ENCODE data around the gene TNFSF10.

Gene TNFSF10

GRCh38 chr3:172470588-172470987, 52.6 kb downstream of the TNFSF10 start:
- Histone ChIP-seq H2AFZ (ENCODE audit: insufficient read depth, low read length, poor library complexity) (no peak overlapping the region), H2BK5ac (ENCODE audit: low read depth, low read length, poor library complexity) (no peak overlapping the region), H2AK5ac (ENCODE audit: low read length) (no peak overlapping the region), H4K91ac (ENCODE audit: low read depth, low read length) (no peak overlapping the region), H3K4me2 (ENCODE audit: low read length) (no peak overlapping the region), H2BK12ac (ENCODE audit: low read length) (no peak overlapping the region), H3K36me3 (ENCODE audit: control insufficient read depth in 1 of 2, insufficient read depth in 2 of 2, low read length in 2 of 2) (no peaks in the 10 kb centered on the region), H3K9me3 (ENCODE audit: insufficient read depth, low read depth, low read length) (no peaks in the 10 kb centered on the region), H4K12ac (ENCODE audit: low read depth, low read length) (no peak overlapping the region), H3K27me3 (ENCODE audit: insufficient read depth, low read length) (no peaks in the 10 kb centered on the region), H3K4me1 (ENCODE audit: control insufficient read depth in 1 of 2, insufficient read depth in 2 of 2, low read length in 2 of 2) (peaks cover 4 to 6% of the 10 kb centered on the region in 2 experiments), H4K8ac (ENCODE audit: low read depth, low read length) (no peak overlapping the region), H3K79me1 (ENCODE audit: low read length) (no peaks in the 10 kb centered on the region), H3K23ac (ENCODE audit: low read length) (no peak overlapping the region), H3K18ac (ENCODE audit: low read length) (no peak overlapping the region), H3K4ac (ENCODE audit: low read depth, low read length) (no peak overlapping the region), H3K79me2 (ENCODE audit: control insufficient read depth, insufficient read depth, low read length, poor library complexity) (no peaks in the 10 kb centered on the region), H3K4me3 (ENCODE audit: low read depth, low read length) (no peak overlapping the region), H2BK120ac (ENCODE audit: insufficient read depth, low read length, poor library complexity) (no peak overlapping the region), H3K14ac (ENCODE audit: low read length) (no peak overlapping the region), H3K9ac (ENCODE audit: low read length) (no peak overlapping the region), H3K27ac (ENCODE audit: low read depth, low read length) (no peak overlapping the region)
- DNase-seq = no peak
- WGBS (ENCODE audit: extremely low coverage, insufficient coverage, insufficient read length) = no CpG with 5 or more reads among the region's 1 CpG

GRCh38 chr3:172467170-172467824, 55.9 kb downstream of the TNFSF10 start:
- Histone ChIP-seq H3K4me1 (ENCODE audit: control insufficient read depth in 1 of 2, insufficient read depth in 2 of 2, low read length in 2 of 2) (peaks cover 6 to 7% of the 10 kb centered on the region in 2 experiments), H3K23ac (ENCODE audit: low read length) (no peak overlapping the region), H3K4me2 (ENCODE audit: low read length) (no peak overlapping the region), H2BK5ac (ENCODE audit: low read depth, low read length, poor library complexity) (no peak overlapping the region), H4K8ac (ENCODE audit: low read depth, low read length) (no peak overlapping the region), H4K12ac (ENCODE audit: low read depth, low read length) (no peak overlapping the region), H2BK12ac (ENCODE audit: low read length) (no peak overlapping the region), H3K79me1 (ENCODE audit: low read length) (no peaks in the 10 kb centered on the region), H3K4me3 (ENCODE audit: low read depth, low read length) (no peak overlapping the region), H3K9me3 (ENCODE audit: insufficient read depth, low read depth, low read length) (no peaks in the 10 kb centered on the region), H2BK120ac (ENCODE audit: insufficient read depth, low read length, poor library complexity) (no peak overlapping the region), H4K91ac (ENCODE audit: low read depth, low read length) (no peak overlapping the region), H3K79me2 (ENCODE audit: control insufficient read depth, insufficient read depth, low read length, poor library complexity) (no peaks in the 10 kb centered on the region), H3K27me3 (ENCODE audit: insufficient read depth, low read length) (no peaks in the 10 kb centered on the region), H3K9ac (ENCODE audit: low read length) (no peak overlapping the region), H3K27ac (ENCODE audit: low read depth, low read length) (no peak overlapping the region), H3K36me3 (ENCODE audit: control insufficient read depth in 1 of 2, insufficient read depth in 2 of 2, low read length in 2 of 2) (no peaks in the 10 kb centered on the region), H3K18ac (ENCODE audit: low read length) (no peak overlapping the region), H2AK5ac (ENCODE audit: low read length) (no peak overlapping the region), H2AFZ (ENCODE audit: insufficient read depth, low read length, poor library complexity) (no peak overlapping the region), H3K14ac (ENCODE audit: low read length) (no peak overlapping the region), H3K4ac (ENCODE audit: low read depth, low read length) (no peak overlapping the region)
- no CpG with 5 or more reads among the region's 2 CpGs for WGBS (ENCODE audit: extremely low coverage, insufficient coverage, insufficient read length)
- peak; percentile 87 to 92 for DNase-seq

- Histone ChIP-seq H2AK5ac (ENCODE audit: low read length) (no peak overlapping the region), H2BK5ac (ENCODE audit: low read depth, low read length, poor library complexity) (no peak overlapping the region), H3K14ac (ENCODE audit: low read length) (no peak overlapping the region), H4K91ac (ENCODE audit: low read depth, low read length) (no peak overlapping the region), H3K23ac (ENCODE audit: low read length) (no peak overlapping the region), H2BK120ac (ENCODE audit: insufficient read depth, low read length, poor library complexity) (no peak overlapping the region), H3K9me3 (ENCODE audit: insufficient read depth, low read depth, low read length) (no peaks in the 10 kb centered on the region), H4K12ac (ENCODE audit: low read depth, low read length) (no peak overlapping the region), H3K4me2 (ENCODE audit: low read length) (no peak overlapping the region), H2AFZ (ENCODE audit: insufficient read depth, low read length, poor library complexity) (no peak overlapping the region), H3K9ac (ENCODE audit: low read length) (no peak overlapping the region), H3K4me3 (ENCODE audit: low read depth, low read length) (no peak overlapping the region), H3K36me3 (ENCODE audit: control insufficient read depth in 1 of 2, insufficient read depth in 2 of 2, low read length in 2 of 2) (no peaks in the 10 kb centered on the region), H2BK12ac (ENCODE audit: low read length) (no peak overlapping the region), H3K79me1 (ENCODE audit: low read length) (no peaks in the 10 kb centered on the region), H3K27ac (ENCODE audit: low read depth, low read length) (no peak overlapping the region), H3K4me1 (ENCODE audit: control insufficient read depth in 1 of 2, insufficient read depth in 2 of 2, low read length in 2 of 2) (peaks cover 6 to 7% of the 10 kb centered on the region in 2 experiments), H3K79me2 (ENCODE audit: control insufficient read depth, insufficient read depth, low read length, poor library complexity) (no peaks in the 10 kb centered on the region), H3K27me3 (ENCODE audit: insufficient read depth, low read length) (no peaks in the 10 kb centered on the region), H3K4ac (ENCODE audit: low read depth, low read length) (no peak overlapping the region), H4K8ac (ENCODE audit: low read depth, low read length) (no peak overlapping the region), H3K18ac (ENCODE audit: low read length) (no peak overlapping the region)
- DNase-seq = no peak
- WGBS (ENCODE audit: extremely low coverage, insufficient coverage, insufficient read length) = no CpG with 5 or more reads among the region's 4 CpGs
These were observed 56.6 kb downstream of the TNFSF10 start for GRCh38 chr3:172466553-172467130.

GRCh38 chr3:172465281-172465680, 57.9 kb downstream of the TNFSF10 start:
- Histone ChIP-seq H3K14ac (ENCODE audit: low read length) (no peak overlapping the region), H3K4ac (ENCODE audit: low read depth, low read length) (no peak overlapping the region), H3K36me3 (ENCODE audit: control insufficient read depth in 1 of 2, insufficient read depth in 2 of 2, low read length in 2 of 2) (no peaks in the 10 kb centered on the region), H3K4me3 (ENCODE audit: low read depth, low read length) (no peak overlapping the region), H3K27ac (ENCODE audit: low read depth, low read length) (no peak overlapping the region), H3K9me3 (ENCODE audit: insufficient read depth, low read depth, low read length) (no peaks in the 10 kb centered on the region), H3K4me1 (ENCODE audit: control insufficient read depth in 1 of 2, insufficient read depth in 2 of 2, low read length in 2 of 2) (peaks cover 6 to 7% of the 10 kb centered on the region in 2 experiments), H3K23ac (ENCODE audit: low read length) (no peak overlapping the region), H2BK12ac (ENCODE audit: low read length) (no peak overlapping the region), H4K91ac (ENCODE audit: low read depth, low read length) (no peak overlapping the region), H2BK5ac (ENCODE audit: low read depth, low read length, poor library complexity) (no peak overlapping the region), H4K8ac (ENCODE audit: low read depth, low read length) (no peak overlapping the region), H4K12ac (ENCODE audit: low read depth, low read length) (no peak overlapping the region), H3K79me2 (ENCODE audit: control insufficient read depth, insufficient read depth, low read length, poor library complexity) (no peaks in the 10 kb centered on the region), H2AK5ac (ENCODE audit: low read length) (no peak overlapping the region), H3K79me1 (ENCODE audit: low read length) (no peaks in the 10 kb centered on the region), H3K27me3 (ENCODE audit: insufficient read depth, low read length) (no peaks in the 10 kb centered on the region), H3K9ac (ENCODE audit: low read length) (no peak overlapping the region), H3K4me2 (ENCODE audit: low read length) (peak overlapping the region; percentile 14), H2BK120ac (ENCODE audit: insufficient read depth, low read length, poor library complexity) (no peak overlapping the region), H3K18ac (ENCODE audit: low read length) (no peak overlapping the region), H2AFZ (ENCODE audit: insufficient read depth, low read length, poor library complexity) (no peak overlapping the region)
- peak in 1 of 2 donors; percentile 86 for DNase-seq

Data from trophoblast cell (in vitro differentiated cells and primary cell).